Activated CD4-positive, CD25-positive, alpha-beta regulatory T cell (primary cell): ENCODE data around the gene VAV2.

Source experiments
- DNase-seq, 4 experiments: peaks; one replicate each; lab custom pipeline; 2025; lab: John Stamatoyannopoulos, UW

The VAV2 gene

GRCh38 chr9:133952598-133953550, 39.2 kb downstream of the VAV2 start:
- DNase-seq = no peak

GRCh38 chr9:133951265-133951664, 40.9 kb downstream of the VAV2 start:
- DNase-seq = no peak

DNA sequence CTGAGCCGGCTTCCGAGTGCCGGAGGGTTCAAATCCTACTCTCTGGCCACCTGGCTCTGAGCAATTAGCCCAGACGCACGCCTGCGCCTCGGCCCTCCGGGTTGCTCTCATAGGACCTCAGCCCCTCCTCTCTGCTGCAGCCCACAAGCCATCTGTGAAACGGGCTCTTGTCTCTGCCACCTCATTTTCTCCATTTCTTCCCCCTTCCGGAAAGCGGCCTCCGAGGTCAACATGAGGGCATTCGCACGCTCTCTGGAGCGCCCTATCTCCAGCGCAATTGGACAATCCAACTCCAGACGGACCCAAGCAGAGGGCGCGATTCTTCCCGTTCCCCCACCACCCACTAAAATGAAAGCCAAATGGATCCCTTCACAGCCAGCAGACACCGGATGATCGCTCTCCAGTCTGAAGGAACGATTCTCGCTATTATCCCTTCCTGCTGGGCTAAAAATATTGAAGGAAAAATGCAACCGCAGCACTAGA, 41.5 kb downstream of the VAV2 start:
- DNase-seq = no peak

- no peak for DNase-seq
Observed at GRCh38 chr9:133950192-133950591, 41.9 kb downstream of the VAV2 start.

- no peak for DNase-seq
Observed at GRCh38 chr9:133949486-133950061, 42.5 kb downstream of the VAV2 start.

DNA sequence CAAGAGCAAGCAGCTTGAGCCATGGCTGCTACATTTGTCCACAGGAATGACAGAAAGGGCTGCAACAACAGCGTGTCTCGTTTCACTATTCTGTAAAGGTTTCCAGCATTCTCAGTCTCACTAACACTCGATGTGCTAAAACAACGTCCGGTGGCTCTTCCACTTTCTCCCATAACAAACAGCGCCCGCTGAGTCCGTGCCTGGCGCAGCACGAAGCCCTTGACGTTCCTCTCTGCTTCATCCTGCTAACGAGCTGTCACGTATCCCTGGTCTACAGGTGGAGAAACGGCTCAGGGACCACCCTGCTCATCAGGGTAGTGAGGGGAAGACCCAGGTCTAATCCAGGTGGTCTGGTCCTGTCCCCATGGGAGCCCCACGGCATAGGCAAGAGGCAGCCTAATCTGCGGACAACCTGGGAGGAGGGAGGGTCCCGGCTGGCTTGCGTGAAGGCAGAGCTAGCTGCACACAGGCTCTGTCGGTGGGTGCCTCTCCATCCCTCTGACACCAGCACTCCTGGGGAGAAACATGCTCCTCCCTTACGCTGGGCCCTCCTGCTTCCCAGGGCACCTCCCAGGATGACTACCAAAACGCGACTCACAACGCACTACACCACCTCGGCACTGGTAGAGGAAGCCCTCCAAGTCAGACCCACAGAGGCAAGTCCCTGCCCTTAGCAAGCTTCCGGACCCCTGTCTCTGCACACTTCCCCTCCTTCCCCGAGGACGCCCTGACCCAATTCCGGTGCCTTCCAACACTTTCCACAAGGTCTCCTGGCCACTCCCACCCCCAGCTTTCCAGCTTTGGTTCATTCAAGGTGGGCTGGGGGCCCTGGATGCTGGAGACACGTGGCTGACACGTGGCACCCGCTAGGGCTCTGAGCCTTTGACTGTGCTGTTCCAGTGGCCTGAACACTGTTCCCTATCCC, 43.3 kb downstream of the VAV2 start:
- no peak for DNase-seq

- no peak for DNase-seq
Observed at GRCh38 chr9:133948131-133948530, 44.0 kb downstream of the VAV2 start.

- no peak for DNase-seq
Observed at GRCh38 chr9:133946840-133947486, 45.2 kb downstream of the VAV2 start.

- no peak for DNase-seq
Observed at GRCh38 chr9:133945977-133946753, 46.0 kb downstream of the VAV2 start.

- no peak for DNase-seq
Observed at GRCh38 chr9:133945314-133945975, 46.7 kb downstream of the VAV2 start.

GRCh38 chr9:133944746-133945135, 47.4 kb downstream of the VAV2 start:
- DNase-seq = no peak

DNA sequence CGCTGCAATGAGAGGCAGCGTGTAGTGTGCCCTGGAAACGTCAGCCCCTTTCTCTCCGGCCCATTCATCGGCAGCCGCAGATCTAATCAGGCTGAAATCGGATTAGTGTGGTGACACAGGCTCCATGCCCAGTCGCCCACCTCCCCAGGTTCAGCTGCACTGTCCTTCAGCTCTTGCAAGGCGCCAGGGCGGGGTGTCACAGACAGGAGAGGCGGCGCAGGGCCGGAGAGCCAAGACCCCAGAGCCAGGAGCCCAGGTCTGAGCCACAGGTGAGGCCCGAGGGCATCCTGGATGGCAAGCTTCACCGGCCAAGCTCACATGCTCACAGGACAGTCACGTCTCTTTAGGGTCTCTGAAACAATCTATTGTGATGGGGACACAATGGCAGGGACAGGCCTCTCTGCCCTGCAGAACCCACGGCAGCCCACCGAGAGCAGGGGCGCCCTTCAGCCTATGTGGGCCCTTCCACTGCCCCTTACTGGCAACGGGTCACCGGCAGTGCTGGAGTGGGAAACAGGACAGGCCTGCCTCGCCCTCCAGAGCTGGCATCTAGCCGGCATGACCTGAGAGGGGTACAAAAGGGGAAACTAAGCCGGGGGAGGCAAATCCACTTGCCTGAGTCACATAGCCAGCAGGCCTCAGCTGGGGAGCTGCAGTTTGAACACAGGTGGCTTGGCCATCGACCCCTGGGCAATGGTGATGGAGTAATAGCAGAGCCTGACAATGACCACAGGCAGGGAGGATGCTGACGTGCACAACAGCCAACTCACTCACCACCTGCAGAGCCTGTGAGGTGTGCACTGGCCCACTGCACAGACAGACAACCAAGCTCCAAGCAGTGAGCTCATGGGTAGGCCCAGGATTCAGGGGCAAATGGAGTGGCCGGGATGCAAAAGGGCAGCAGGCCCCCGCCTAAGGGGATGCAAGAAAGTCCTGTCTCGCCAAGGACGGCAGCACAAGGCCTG, 48.1 kb downstream of the VAV2 start:
- DNase-seq = no peak

GRCh38 chr9:133943036-133943780, 48.9 kb downstream of the VAV2 start:
- no peak for DNase-seq

DNA sequence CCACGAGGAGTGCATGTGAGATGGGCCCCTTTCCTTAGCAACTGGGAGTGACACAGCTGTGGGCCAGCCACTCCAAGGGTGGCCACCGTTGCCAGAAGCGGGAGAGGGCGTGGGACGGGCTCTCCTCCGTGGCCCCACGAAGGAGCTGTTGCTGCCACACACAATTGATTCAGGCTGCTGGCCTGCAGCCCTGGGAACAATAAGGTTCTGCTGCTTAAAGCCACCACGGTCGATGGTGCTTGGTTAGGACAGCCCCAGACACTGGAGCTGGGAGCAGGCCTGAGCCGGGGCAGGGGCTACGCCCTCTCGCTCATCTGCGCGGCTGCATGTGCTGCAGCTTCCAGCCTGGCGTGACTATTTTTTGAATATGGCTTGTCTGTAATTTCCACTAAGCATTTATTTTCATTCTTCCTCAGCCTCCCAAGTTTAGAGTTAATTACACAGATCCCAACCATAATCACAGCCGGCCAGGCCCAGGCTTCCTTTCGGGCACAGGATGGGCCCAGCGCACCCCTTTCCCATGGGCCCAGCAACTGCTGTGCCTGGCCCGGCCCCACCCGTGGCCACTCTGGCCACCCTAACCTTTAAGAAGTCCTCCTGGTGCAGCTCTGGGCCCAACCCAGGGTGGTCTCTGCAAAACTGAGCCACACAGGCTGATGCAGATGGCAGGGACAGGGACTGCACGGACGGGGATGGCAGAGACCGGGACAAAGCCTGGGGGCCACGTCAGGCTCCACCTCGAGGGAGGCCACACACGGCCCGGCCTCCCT, 49.7 kb downstream of the VAV2 start:
- no peak for DNase-seq

DNA sequence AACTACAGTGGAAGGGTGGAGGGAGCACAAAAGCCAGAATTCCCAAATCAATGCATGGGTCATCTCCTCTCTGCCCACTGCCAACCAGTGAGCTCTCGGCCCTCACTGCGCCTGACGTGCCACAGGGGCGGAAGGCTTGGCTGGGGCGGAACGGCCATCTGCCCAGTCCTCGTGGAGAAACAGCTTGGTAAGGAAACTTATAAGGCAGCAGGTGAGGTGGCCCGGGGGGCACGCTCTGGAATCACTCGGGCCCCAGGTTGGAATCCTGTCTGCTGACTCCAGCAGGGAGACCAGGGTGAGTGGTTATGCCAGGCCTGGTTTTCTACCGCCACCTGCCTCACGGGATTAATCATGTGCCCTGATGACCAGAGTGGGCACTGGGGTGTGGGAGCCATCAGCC, 52.3 kb downstream of the VAV2 start:
- DNase-seq = no peak

DNA sequence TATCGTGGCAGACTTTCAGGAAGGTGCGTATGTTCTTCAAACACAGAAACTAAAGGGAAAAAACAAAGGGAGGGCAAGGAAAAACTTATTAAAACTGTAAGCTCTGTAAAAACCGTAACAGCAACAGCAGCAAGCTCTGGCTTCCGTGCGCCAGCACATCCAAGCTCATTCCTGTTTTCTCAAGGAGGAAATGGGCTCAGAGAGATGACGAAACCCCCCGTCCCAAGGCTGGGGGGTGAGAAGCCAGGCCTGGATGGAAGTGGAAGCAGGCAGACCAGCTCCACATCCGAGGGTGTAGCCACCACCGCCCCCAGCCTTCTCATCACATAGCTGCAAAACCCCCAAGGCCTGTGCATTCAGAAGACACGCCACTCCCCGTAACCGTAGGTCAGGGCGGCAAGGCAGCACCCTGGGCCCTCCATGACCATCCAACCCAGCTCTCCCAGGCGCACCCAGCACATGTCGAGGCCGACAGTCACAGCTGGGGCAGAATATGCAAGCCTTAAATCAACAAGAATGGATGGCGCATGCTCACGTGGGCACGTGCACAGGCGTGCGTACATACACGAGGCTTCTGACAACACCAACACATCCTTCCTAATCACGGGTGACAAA, 52.8 kb downstream of the VAV2 start:
- no peak for DNase-seq

GRCh38 chr9:133938753-133939152, 53.4 kb downstream of the VAV2 start:
- no peak for DNase-seq
